GM21515 (cell line): ENCODE results near the gene TTC31.

Experiments
- ATAC-seq: cut with Tn5 transposase; IDR thresholded peaks from one replicate; pipeline ENCODE4 v1.9.1; 2021; ENCODE audit not compliant: unreplicated experiment

The TTC31 gene

GRCh38 chr2:74503506-74504475 is 20.9 kb downstream of the TTC31 start:
- no peak for ATAC-seq

- ATAC-seq, result no peak
These were observed 21.7 kb downstream of the TTC31 start for GRCh38 chr2:74504591-74504990.

- no peak for ATAC-seq
These were observed 22.8 kb downstream of the TTC31 start for GRCh38 chr2:74505448-74506246.

- ATAC-seq, result peak; percentile 88
These were observed 24.5 kb downstream of the TTC31 start, which contains the start of gene PCGF1 for GRCh38 chr2:74507145-74507925. Gene PCGF1 (minus strand): TSS chr2:74507695. CDS start chr2:74507668, 27 bp downstream.

- ATAC-seq, result peak; percentile 12
These were observed 25.1 kb downstream of the TTC31 start for GRCh38 chr2:74507926-74508520.

GRCh38 chr2:74510272-74510671 is 27.4 kb downstream of the TTC31 start:
- no peak for ATAC-seq

GRCh38 chr2:74511104-74511989 is 28.5 kb downstream of the TTC31 start:
- ATAC-seq, result no peak

GRCh38 chr2:74512744-74513604 is 30.1 kb downstream of the TTC31 start:
- no peak for ATAC-seq

- no peak for ATAC-seq
These were observed 30.9 kb downstream of the TTC31 start for GRCh38 chr2:74513605-74514367.

- ATAC-seq, result no peak
These were observed 31.7 kb downstream of the TTC31 start, which contains the start of gene TLX2 for GRCh38 chr2:74514368-74515270. Gene TLX2 (plus strand): TSS chr2:74514450. CDS start chr2:74514807, 357 bp downstream.

GRCh38 chr2:74515271-74515980 is 32.5 kb downstream of the TTC31 start:
- no peak for ATAC-seq

GRCh38 chr2:74515981-74516633 is 33.2 kb downstream of the TTC31 start:
- no peak for ATAC-seq

- ATAC-seq, result no peak
These were observed 33.8 kb downstream of the TTC31 start for GRCh38 chr2:74516650-74517049.

GRCh38 chr2:74522516-74522915 is 39.6 kb downstream of the TTC31 start:
- no peak for ATAC-seq

GRCh38 chr2:74524005-74524404 is 41.1 kb downstream of the TTC31 start:
- ATAC-seq, result no peak
